H9 (cell line): Measurements from ENCODE around the gene ABCA4. TPM values are rescaled to one million over a fixed set of nuclear protein-coding genes. Genes with fewer than 3 reads are reported as not detected.

Experiments
- DNase-seq: peaks from one replicate; pipeline ENCODE4 v3.0.0-alpha.2; 2017
- H2AFZ ChIP-seq: one replicate; pipeline ENCODE4 v1.6.1; 2013; ENCODE audit warnings: mild to moderate bottlenecking, low read length, control low read depth, moderate library complexity
- H2AK5ac ChIP-seq: 2 replicates; pipeline ENCODE4 v1.6.1; 2013; ENCODE audit warnings: low read length, control low read depth, mixed read lengths; ENCODE audit not compliant: insufficient read length
- H2BK120ac ChIP-seq: one replicate; pipeline ENCODE4 v1.6.1; 2013; ENCODE audit warnings: low read depth, mild to moderate bottlenecking, low read length, control low read depth, inconsistent platforms; ENCODE audit not compliant: poor library complexity, severe bottlenecking
- H2BK12ac ChIP-seq: 2 replicates; pipeline ENCODE4 v1.6.1; 2013; ENCODE audit warnings: low read length, control low read depth, mixed read lengths, low read depth; ENCODE audit not compliant: insufficient read length
- H2BK15ac ChIP-seq: 2 replicates; pipeline ENCODE4 v1.6.1; 2013; ENCODE audit warnings: low read depth, low read length, control low read depth
- H2BK20ac ChIP-seq: one replicate; pipeline ENCODE4 v1.6.1; 2013; ENCODE audit warnings: low read depth, mild to moderate bottlenecking, low read length, control low read depth, inconsistent platforms; ENCODE audit not compliant: poor library complexity, severe bottlenecking
- H2BK5ac ChIP-seq: 2 replicates; pipeline ENCODE4 v1.6.1; 2013; ENCODE audit warnings: low read length, control low read depth, mixed read lengths; ENCODE audit not compliant: insufficient read length
- H3K14ac ChIP-seq: 2 replicates; pipeline ENCODE4 v1.6.1; 2013; ENCODE audit warnings: low read length, control low read depth; ENCODE audit not compliant: insufficient read depth
- H3K18ac ChIP-seq: 2 replicates; pipeline ENCODE4 v1.6.1; 2013; ENCODE audit warnings: low read depth, mild to moderate bottlenecking, mixed read lengths, low read length, control low read depth; ENCODE audit not compliant: insufficient read length
- H3K23ac ChIP-seq: 2 replicates; pipeline ENCODE4 v1.6.1; 2013; ENCODE audit warnings: low read length, control low read depth, mixed read lengths, low read depth; ENCODE audit not compliant: insufficient read length
- H3K23me2 ChIP-seq: 2 replicates; pipeline ENCODE4 v1.6.1; 2013; ENCODE audit warnings: low read depth, mild to moderate bottlenecking, mixed read lengths, low read length, control low read depth; ENCODE audit not compliant: insufficient read length, poor library complexity, severe bottlenecking
- H3K27ac ChIP-seq: 2 replicates; pipeline ENCODE4 v1.5.1; 2013; ENCODE audit warnings: low read length, control low read depth, mixed read lengths, low read depth; ENCODE audit not compliant: insufficient read length
- H3K27me3 ChIP-seq: 2 replicates; pipeline ENCODE4 v1.6.1; 2013; ENCODE audit warnings: low read length, control low read depth, inconsistent platforms; ENCODE audit not compliant: insufficient read depth
- H3K4ac ChIP-seq: 2 replicates; pipeline ENCODE4 v1.6.1; 2013; ENCODE audit warnings: low read depth, mild to moderate bottlenecking, control low read depth, inconsistent platforms, low read length, moderate library complexity
- H3K4me1 ChIP-seq: 2 replicates; pipeline ENCODE4 v1.6.1; 2013; ENCODE audit warnings: low read length, control low read depth, inconsistent platforms; ENCODE audit not compliant: insufficient read depth
- H3K4me2 ChIP-seq: 2 replicates; pipeline ENCODE4 v1.6.1; 2013; ENCODE audit warnings: low read length, control low read depth, mixed read lengths; ENCODE audit not compliant: insufficient read length, insufficient read depth
- H3K56ac ChIP-seq: 2 replicates; pipeline ENCODE4 v1.6.1; 2013; ENCODE audit warnings: low read depth, mild to moderate bottlenecking, mixed read lengths, low read length, control low read depth; ENCODE audit not compliant: insufficient read length
- H3K79me1 ChIP-seq: 2 replicates; pipeline ENCODE4 v1.6.1; 2013; ENCODE audit warnings: low read depth, mild to moderate bottlenecking, moderate library complexity, low read length, control low read depth, inconsistent platforms; ENCODE audit not compliant: insufficient read depth, poor library complexity, severe bottlenecking
- H3K79me2 ChIP-seq: 2 replicates; pipeline ENCODE4 v1.6.1; 2013; ENCODE audit warnings: low read length, control low read depth, inconsistent platforms; ENCODE audit not compliant: insufficient read depth
- H3K9ac ChIP-seq: 2 replicates; pipeline ENCODE4 v1.6.1; 2013; ENCODE audit warnings: low read length, control low read depth, mixed read lengths; ENCODE audit not compliant: insufficient read length; ENCODE audit errors: extremely low read depth
- H3K9me3 ChIP-seq: one replicate; pipeline ENCODE4 v1.6.1; 2013; ENCODE audit warnings: low read depth, low read length, inconsistent platforms; ENCODE audit not compliant: control insufficient read depth
- H3T11ph ChIP-seq: one replicate; pipeline ENCODE4 v1.6.1; 2013; ENCODE audit warnings: mild to moderate bottlenecking, low read length, control low read depth, inconsistent platforms
- H4K20me1 ChIP-seq: one replicate; pipeline ENCODE4 v1.6.1; 2013; ENCODE audit not compliant: control insufficient read depth, insufficient read length, insufficient read depth
- H4K5ac ChIP-seq: 2 replicates; pipeline ENCODE4 v1.6.1; 2013; ENCODE audit warnings: low read depth, mild to moderate bottlenecking, mixed read lengths, low read length, control low read depth; ENCODE audit not compliant: insufficient read length
- H4K8ac ChIP-seq: replicated peaks from 2 replicates; pipeline ENCODE4 v1.6.1; 2013; ENCODE audit warnings: low read length, control low read depth, mixed read lengths, low read depth; ENCODE audit not compliant: insufficient read length
- H4K91ac ChIP-seq: 2 replicates; pipeline ENCODE4 v1.6.1; 2013; ENCODE audit warnings: low read depth, mild to moderate bottlenecking, moderate library complexity, mixed read lengths, low read length, control low read depth; ENCODE audit not compliant: insufficient read length
- H3K27ac Mint-ChIP-seq, 3 experiments: 2 replicates in 2 of 3; 3 replicates in 1 of 3; pipeline ENCODE4 v1.8.0; 2020 to 2021; ENCODE audit warnings: mixed read lengths in 3 of 3, mild to moderate bottlenecking in 1 of 3, moderate library complexity in 1 of 3
- H3K27me3 Mint-ChIP-seq: 2 replicates; pipeline ENCODE4 v1.8.0; 2021; ENCODE audit warnings: low read depth, mild to moderate bottlenecking, moderate library complexity, mixed read lengths
- H3K36me3 Mint-ChIP-seq, 3 experiments: 2 replicates in 2 of 3; 3 replicates in 1 of 3; pipeline ENCODE4 v1.8.0; 2020 to 2021; ENCODE audit warnings: low read depth in 3 of 3, mixed read lengths in 3 of 3; ENCODE audit not compliant: insufficient read depth in 1 of 3
- H3K4me1 Mint-ChIP-seq, 2 experiments: 2 replicates each; pipeline ENCODE4 v1.8.0; 2020; ENCODE audit warnings: mixed read lengths in 2 of 2
- H3K4me3 Mint-ChIP-seq, 2 experiments: 2 replicates in 1 of 2; 3 replicates in 1 of 2; pipeline ENCODE4 v1.8.0; 2020 to 2021; ENCODE audit warnings: mild to moderate bottlenecking in 2 of 2, mixed read lengths in 2 of 2, moderate library complexity in 1 of 2
- H3K9me3 Mint-ChIP-seq, 2 experiments: 2 replicates in 1 of 2; 3 replicates in 1 of 2; pipeline ENCODE4 v1.8.0; 2020; ENCODE audit warnings: mild to moderate bottlenecking in 2 of 2, mixed read lengths in 2 of 2, moderate library complexity in 1 of 2
- WGBS: extraction: QIAGEN DNeasy Blood & Tissue Kit; methylation state at CpG from one replicate; pipeline ENCODE4 v1.1.7; 2013; ENCODE audit warnings: missing lambda C conversion rate, low lambda C conversion rate, mixed read lengths; ENCODE audit not compliant: insufficient read length; ENCODE audit errors: extremely low coverage; 5-methylcytosine and 5-hydroxymethylcytosine counted together
- total RNA-seq: library from RNA; stranded (reverse); gene quantifications from 2 replicates; pipeline ENCODE4 v1.2.1, GENCODE V29; 2021
- TF ChIP-seq, protein P1 (sequence below): fragments of 200-600 bp; sonication (generic); conservative IDR thresholded peaks from 3 replicates; pipeline ENCODE4 v1.8.0; 2021; ENCODE audit warnings: antibody characterized with exemption, mild to moderate bottlenecking

The ABCA4 gene
- total RNA-seq, 1 experiment from 2014 or later: not detected

DNA sequence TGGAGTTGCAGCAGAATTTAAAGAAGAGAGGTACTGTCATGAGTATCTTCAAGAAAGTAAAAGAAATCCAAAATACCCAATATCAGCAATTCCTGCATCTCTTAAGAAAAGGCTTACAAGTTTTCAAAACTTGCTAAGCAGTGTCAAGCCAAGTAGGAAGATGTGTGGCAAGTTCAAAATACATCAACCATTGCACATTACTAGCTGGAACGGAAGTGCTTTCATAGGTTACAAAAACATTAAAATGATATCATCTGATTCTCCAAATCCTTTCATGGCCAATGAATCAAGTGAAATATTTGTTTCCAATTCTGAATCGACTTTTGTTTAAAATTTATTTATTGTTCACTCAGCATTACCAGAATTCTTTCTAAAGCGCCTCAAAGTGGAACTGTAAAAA is 5.7 kb upstream of the ABCA4 start:
- no peak overlapping the region for H3K18ac ChIP-seq
- no peaks in the 10 kb centered on the region for H3K4me1 ChIP-seq
- Mint-ChIP-seq H3K27ac (no peak overlapping the region), H3K27me3 (peaks cover 9% of the 10 kb centered on the region), H3K4me3 (no peak overlapping the region), H3K4me1 (peaks cover 10 to 16% of the 10 kb centered on the region in 2 experiments), H3K36me3 (no peaks in the 10 kb centered on the region), H3K9me3 (no peaks in the 10 kb centered on the region)
- H3K27ac ChIP-seq: no peak overlapping the region
- no peak overlapping the region for H2AK5ac ChIP-seq
- no peak overlapping the region for H2BK15ac ChIP-seq
- H3K56ac ChIP-seq: no peak overlapping the region
- no peak overlapping the region for H4K8ac ChIP-seq
- H2BK120ac ChIP-seq: no peak overlapping the region
- H3K79me2 ChIP-seq: no peaks in the 10 kb centered on the region
- H2BK5ac ChIP-seq: no peak overlapping the region
- no peaks in the 10 kb centered on the region for H3K9me3 ChIP-seq
- no peak overlapping the region for H3K9ac ChIP-seq
- WGBS: no CpG with 5 or more reads among the region's 3 CpGs
- no peak overlapping the region for H2BK12ac ChIP-seq
- no peaks in the 10 kb centered on the region for H3K23me2 ChIP-seq
- TF ChIP-seq, protein P1, sequence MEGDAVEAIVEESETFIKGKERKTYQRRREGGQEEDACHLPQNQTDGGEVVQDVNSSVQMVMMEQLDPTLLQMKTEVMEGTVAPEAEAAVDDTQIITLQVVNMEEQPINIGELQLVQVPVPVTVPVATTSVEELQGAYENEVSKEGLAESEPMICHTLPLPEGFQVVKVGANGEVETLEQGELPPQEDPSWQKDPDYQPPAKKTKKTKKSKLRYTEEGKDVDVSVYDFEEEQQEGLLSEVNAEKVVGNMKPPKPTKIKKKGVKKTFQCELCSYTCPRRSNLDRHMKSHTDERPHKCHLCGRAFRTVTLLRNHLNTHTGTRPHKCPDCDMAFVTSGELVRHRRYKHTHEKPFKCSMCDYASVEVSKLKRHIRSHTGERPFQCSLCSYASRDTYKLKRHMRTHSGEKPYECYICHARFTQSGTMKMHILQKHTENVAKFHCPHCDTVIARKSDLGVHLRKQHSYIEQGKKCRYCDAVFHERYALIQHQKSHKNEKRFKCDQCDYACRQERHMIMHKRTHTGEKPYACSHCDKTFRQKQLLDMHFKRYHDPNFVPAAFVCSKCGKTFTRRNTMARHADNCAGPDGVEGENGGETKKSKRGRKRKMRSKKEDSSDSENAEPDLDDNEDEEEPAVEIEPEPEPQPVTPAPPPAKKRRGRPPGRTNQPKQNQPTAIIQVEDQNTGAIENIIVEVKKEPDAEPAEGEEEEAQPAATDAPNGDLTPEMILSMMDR: no peak
- H2BK20ac ChIP-seq: no peak overlapping the region
- H3K23ac ChIP-seq: no peak overlapping the region
- H4K5ac ChIP-seq: no peak overlapping the region
- no peak overlapping the region for H3K4ac ChIP-seq
- H3K14ac ChIP-seq: no peak overlapping the region
- no peaks in the 10 kb centered on the region for H4K20me1 ChIP-seq
- DNase-seq: no peak
- H3K4me2 ChIP-seq: no peak overlapping the region
- no peak overlapping the region for H2AFZ ChIP-seq
- H3T11ph ChIP-seq: no peak overlapping the region
- H3K27me3 ChIP-seq: no peaks in the 10 kb centered on the region
- no peak overlapping the region for H4K91ac ChIP-seq
- H3K79me1 ChIP-seq: no peaks in the 10 kb centered on the region
